SK-N-SH treated with all-trans-retinoic acid at 6 μM for 48 hours (cell line): ENCODE data around the gene MYCBP2.

Experiments
- ARNTL ChIP-seq: fragments of 450-650 bp; formaldehyde crosslinking; IDR thresholded peaks from 2 replicates; pipeline ENCODE4 v1.5.0; 2020; ENCODE audit warnings: low read depth, mild to moderate bottlenecking, moderate library complexity, borderline replicate concordance
- BACH2 ChIP-seq: fragments of 250-450 bp; sonication (Bioruptor Pico); IDR thresholded peaks from 2 replicates; pipeline ENCODE4 v1.9.0; 2021; ENCODE audit warnings: mild to moderate bottlenecking, borderline replicate concordance
- CREB5 ChIP-seq: fragments of 250-450 bp; sonication (Bioruptor Pico); IDR thresholded peaks from 2 replicates; pipeline ENCODE4 v1.5.1; 2020; ENCODE audit warnings: low read depth, mild to moderate bottlenecking, moderate library complexity
- CSRNP3 ChIP-seq: fragments of 250-450 bp; sonication (Bioruptor Pico); IDR thresholded peaks from 2 replicates; pipeline ENCODE4 v1.5.1; 2021; ENCODE audit warnings: mild to moderate bottlenecking, moderate library complexity
- ESRRG ChIP-seq: fragments of 250-450 bp; sonication (Bioruptor Pico); IDR thresholded peaks from 2 replicates; pipeline ENCODE4 v1.6.1; 2021; ENCODE audit warnings: mild to moderate bottlenecking
- ZFP30 ChIP-seq: fragments of 450-650 bp; formaldehyde crosslinking; IDR thresholded peaks from 2 replicates; pipeline ENCODE4 v1.5.0; 2022; ENCODE audit warnings: mild to moderate bottlenecking, moderate library complexity
- ZNF565 ChIP-seq: fragments of 450-650 bp; formaldehyde crosslinking; conservative IDR thresholded peaks from 2 replicates; pipeline ENCODE4 v1.5.0; 2020; ENCODE audit warnings: low read depth, mild to moderate bottlenecking, moderate library complexity
- ZNF70 ChIP-seq: fragments of 450-650 bp; formaldehyde crosslinking; IDR thresholded peaks from 2 replicates; pipeline ENCODE4 v1.5.0; 2020; ENCODE audit warnings: mild to moderate bottlenecking, moderate library complexity
- ZNF8 ChIP-seq: fragments of 450-650 bp; formaldehyde crosslinking; IDR thresholded peaks from 2 replicates; pipeline ENCODE4 v1.5.0; 2020; ENCODE audit warnings: mild to moderate bottlenecking, moderate library complexity

- TF ChIP-seq ZFP30 (CRISPR knock-in tag) (no peak), CREB5 (CRISPR knock-in tag) (no peak), ESRRG (CRISPR knock-in tag) (no peak), ARNTL (CRISPR knock-in tag) (no peak), CSRNP3 (CRISPR knock-in tag) (no peak), BACH2 (CRISPR knock-in tag) (no peak), ZNF70 (CRISPR knock-in tag) (no peak), ZNF8 (CRISPR knock-in tag) (no peak), ZNF565 (no peak)
Measured at GRCh38 chr13:77171451-77171850, 155.4 kb downstream of the MYCBP2 start.
